Skeletal muscle tissue (tissue), 4 donors: Measurements from ENCODE around the gene ZNF583. TPM values are rescaled to one million over a fixed set of nuclear protein-coding genes. Genes with fewer than 3 reads are reported as not detected.

Experiments used
- H3K27ac ChIP-seq: one replicate; pipeline ENCODE4 v1.7.0; 2013; ENCODE audit warnings: mild to moderate bottlenecking, low read depth, low read length, inconsistent platforms
- H3K27me3 ChIP-seq, 3 donors: one replicate each; pipeline ENCODE4 v1.7.0; 2013; ENCODE audit warnings: low read length in 3 of 3; ENCODE audit not compliant: control insufficient read depth in 3 of 3, insufficient read depth in 3 of 3
- H3K36me3 ChIP-seq, 3 donors: one replicate each; pipeline ENCODE4 v1.7.0; 2013; ENCODE audit warnings: low read length in 3 of 3; ENCODE audit not compliant: control insufficient read depth in 3 of 3, insufficient read depth in 3 of 3
- H3K4me1 ChIP-seq, 3 donors: one replicate each; pipeline ENCODE4 v1.7.0; 2013; ENCODE audit warnings: low read length in 3 of 3, mild to moderate bottlenecking in 3 of 3; ENCODE audit not compliant: control insufficient read depth in 3 of 3, insufficient read depth in 3 of 3
- H3K4me3 ChIP-seq, 3 donors: one replicate each; pipeline ENCODE4 v1.7.0; 2013; ENCODE audit warnings: low read length in 3 of 3
- H3K9ac ChIP-seq, 3 donors: one replicate each; pipeline ENCODE4 v1.7.0; 2013; ENCODE audit warnings: low read length in 3 of 3, mild to moderate bottlenecking in 3 of 3, moderate library complexity in 2 of 3, low read depth in 1 of 3
- H3K9me3 ChIP-seq, 3 donors: one replicate each; pipeline ENCODE4 v1.7.0; 2013; ENCODE audit warnings: low read length in 3 of 3; ENCODE audit not compliant: control insufficient read depth in 3 of 3
- total RNA-seq: library from RNA; depleted of rRNA; stranded (reverse); fragments of >200 nt; gene quantifications from one replicate; pipeline ENCODE4 v1.2.3, GENCODE V29; 2014
- donor health status: Osteomylitis.

ZNF583 gene
- total RNA-seq, result 8.4 TPM

DNA sequence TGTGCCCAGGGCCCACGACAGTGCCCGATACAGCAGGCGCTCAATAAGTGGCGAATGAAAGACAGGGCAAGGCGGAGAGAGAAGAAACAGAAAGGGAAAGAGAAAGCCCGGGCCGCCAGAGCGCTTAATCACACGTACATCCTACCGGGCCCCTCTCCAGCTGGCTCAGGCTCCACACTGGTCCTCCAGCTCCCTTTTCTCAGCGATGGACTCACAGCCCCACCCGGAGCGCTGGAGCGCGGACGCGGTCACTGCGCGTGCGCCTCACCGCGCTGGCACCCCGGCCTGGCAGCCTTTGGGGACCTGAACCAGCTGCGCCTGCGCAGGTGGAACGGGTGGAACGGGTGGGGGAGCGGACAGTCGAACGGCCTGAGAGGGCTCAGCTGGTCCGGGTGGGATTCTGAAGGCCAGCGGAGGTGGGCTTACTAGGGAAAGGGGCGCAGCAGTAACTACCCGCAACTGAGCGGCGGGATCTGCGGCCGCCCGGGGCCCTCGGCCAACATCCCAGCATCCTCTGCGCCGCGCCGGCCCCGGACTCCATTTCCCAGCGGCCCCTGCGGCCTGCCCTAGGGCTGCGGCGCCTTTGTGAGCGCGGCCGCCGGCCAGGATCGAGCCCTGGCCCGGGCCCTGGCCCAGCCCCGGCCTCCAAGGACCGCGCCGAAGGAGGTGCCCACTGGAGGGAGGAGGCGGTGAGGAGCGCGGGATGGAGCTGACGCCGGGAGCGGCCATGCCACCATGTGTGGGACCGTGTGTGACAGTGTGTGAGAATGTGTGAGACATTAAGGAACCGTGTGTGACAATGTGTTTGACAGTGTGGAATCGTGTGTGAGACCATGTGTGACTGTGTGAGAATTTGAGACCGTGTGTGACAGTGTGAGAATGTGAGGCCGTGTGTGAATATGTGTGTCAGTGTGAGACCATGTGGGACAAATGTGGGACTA is at the start of gene ZNF583:
Gene ZNF583, plus strand, starts transcription at position 569 of the 941 bp plus-strand sequence. CDS start 2,783 bp downstream, outside the sequence.
- no peaks in the 10 kb centered on the region for H3K27me3 ChIP-seq
- peaks cover 12 to 30% (median 20%) of the 10 kb centered on the region in 3 donors for H3K9me3 ChIP-seq
- H3K9ac ChIP-seq, result peak within 1 kb of the TSS; percentile 85 to 95 (median 86)
- H3K27ac ChIP-seq, result peak within 1 kb of the TSS; percentile 93
- H3K36me3 ChIP-seq, result peaks cover 23 to 34% (median 29%) of the 10 kb centered on the region in 3 donors
- peaks cover 14 to 18% (median 17%) of the 10 kb centered on the region in 3 donors for H3K4me1 ChIP-seq
- H3K4me3 ChIP-seq, result peak within 1 kb of the TSS; percentile 94 to 100 (median 99)

DNA sequence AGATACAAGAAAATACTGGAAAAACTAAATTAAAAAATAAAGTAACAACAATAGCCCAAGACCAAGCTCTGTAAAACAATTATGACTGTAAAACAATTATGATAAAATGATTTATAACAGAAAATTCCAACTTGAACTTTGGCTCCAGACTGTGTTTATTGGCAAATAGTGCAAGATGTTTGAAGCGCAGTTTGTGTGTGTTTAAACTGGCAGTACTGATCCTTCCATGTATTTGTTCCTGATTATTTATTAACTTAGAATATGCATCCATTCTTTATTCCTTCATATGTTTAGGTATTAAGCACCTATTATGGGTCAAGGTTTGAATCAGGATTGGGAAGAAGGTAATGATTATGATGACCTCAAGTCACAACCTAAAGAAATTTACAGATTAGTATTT is 48.6 kb upstream of the ZNF583 start:
- Histone ChIP-seq H3K27ac (no peak overlapping the region), H3K4me1 (no peaks in the 10 kb centered on the region), H3K9ac (no peak overlapping the region), H3K36me3 (no peaks in the 10 kb centered on the region), H3K4me3 (no peak overlapping the region), H3K27me3 (no peaks in the 10 kb centered on the region), H3K9me3 (peaks cover 0 to 4% (median 0%) of the 10 kb centered on the region in 3 donors)

DNA sequence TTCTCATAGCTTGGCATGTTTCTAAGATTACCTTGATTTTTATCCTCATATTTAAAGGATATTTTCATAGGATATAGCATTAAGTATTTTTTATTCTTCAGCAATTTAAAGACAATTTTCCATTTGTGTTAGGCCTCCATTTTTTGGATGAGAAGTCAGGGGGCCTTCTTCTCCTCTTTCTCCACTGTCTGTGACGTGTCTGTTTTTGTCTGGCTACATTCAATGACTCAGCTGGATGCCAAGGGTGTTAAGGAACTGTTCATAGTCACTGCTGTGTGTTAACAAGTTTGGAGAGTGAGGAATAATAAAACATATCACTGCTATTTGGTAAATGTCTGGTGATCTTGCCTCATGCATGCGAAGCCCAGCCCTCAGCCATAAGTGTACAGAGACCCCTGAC is 47.2 kb upstream of the ZNF583 start:
- no peaks in the 10 kb centered on the region for H3K27me3 ChIP-seq
- H3K4me3 ChIP-seq, result no peak overlapping the region
- peaks cover 0 to 3% (median 0%) of the 10 kb centered on the region in 3 donors for H3K36me3 ChIP-seq
- H3K4me1 ChIP-seq, result no peaks in the 10 kb centered on the region
- peaks cover 0 to 4% (median 0%) of the 10 kb centered on the region in 3 donors for H3K9me3 ChIP-seq
- no peak overlapping the region for H3K27ac ChIP-seq
- no peak overlapping the region for H3K9ac ChIP-seq

DNA sequence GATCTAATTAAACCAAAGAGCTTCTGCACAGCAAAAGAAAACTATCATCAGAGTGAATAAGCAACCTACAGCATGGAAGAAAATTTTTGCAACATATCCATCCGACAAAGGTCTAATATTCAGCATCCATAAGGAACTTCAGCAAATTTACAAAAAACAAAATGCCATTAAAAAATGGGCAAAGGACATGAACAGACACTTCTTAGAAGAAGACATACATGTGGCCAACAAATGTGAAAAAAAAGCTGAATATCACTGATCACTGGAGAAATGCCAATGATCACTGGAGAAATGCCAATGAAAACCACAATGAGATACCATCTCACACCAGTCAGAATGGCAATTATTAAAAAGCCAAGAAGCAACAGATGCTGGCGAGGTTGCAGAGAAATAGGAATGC is 43.3 kb upstream of the ZNF583 start:
- Histone ChIP-seq H3K9me3 (peaks cover 0 to 8% (median 2%) of the 10 kb centered on the region in 3 donors), H3K27ac (no peak overlapping the region), H3K4me3 (no peak overlapping the region), H3K36me3 (peaks cover 0 to 5% (median 4%) of the 10 kb centered on the region in 3 donors), H3K27me3 (no peaks in the 10 kb centered on the region), H3K4me1 (no peaks in the 10 kb centered on the region), H3K9ac (no peak overlapping the region)

DNA sequence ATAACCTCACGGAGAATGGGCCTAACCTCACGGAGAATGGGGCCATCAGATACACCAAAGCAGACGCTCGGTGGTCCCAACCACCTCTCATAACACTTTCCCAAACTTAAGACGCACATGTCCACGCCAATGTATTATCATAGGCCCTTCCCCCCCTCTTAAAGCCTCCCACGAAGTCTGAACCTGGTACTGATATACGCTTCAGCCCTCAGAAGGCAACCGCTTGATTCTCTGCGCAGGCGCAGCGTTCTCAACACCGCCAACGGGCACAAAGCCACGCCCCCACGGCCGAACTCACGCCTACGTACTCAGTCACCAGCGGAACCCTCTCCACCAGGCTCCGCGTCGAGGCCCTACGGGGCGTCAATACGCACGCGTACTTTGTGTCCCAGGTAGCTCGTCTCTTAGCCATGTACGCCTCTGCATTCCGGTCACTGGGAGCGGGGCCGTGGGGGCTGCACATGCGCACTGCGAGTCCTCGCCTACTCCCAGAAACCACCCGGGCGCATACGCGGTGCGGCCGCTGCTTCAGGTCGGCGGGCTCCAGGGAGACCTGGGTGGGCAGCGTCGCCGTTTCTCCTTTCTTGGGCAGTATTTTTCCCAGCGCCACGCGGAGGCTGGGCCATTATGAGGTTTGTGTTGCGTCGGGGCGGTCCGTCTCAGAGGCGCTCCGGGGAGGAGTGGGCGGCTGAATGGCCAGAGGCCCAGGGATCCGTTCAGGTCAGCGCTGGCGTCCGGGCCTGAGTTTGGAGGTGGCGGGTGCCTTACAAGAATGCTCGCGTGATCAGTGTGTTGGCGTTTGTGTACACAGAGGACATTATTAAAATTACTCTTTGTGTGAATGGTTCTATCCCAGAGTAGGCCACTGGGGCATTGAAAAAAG is 36.1 kb upstream of the ZNF583 start:
- H3K27ac ChIP-seq, result peak overlapping the region; percentile 81
- peaks cover 6 to 11% (median 10%) of the 10 kb centered on the region in 3 donors for H3K4me1 ChIP-seq
- peaks cover 0 to 4% (median 2%) of the 10 kb centered on the region in 3 donors for H3K9me3 ChIP-seq
- peak overlapping the region; percentile 75 to 87 (median 81) for H3K4me3 ChIP-seq
- peak overlapping the region; percentile 81 to 90 (median 84) for H3K9ac ChIP-seq
- no peaks in the 10 kb centered on the region for H3K27me3 ChIP-seq
- peaks cover 15 to 25% (median 15%) of the 10 kb centered on the region in 3 donors for H3K36me3 ChIP-seq

DNA sequence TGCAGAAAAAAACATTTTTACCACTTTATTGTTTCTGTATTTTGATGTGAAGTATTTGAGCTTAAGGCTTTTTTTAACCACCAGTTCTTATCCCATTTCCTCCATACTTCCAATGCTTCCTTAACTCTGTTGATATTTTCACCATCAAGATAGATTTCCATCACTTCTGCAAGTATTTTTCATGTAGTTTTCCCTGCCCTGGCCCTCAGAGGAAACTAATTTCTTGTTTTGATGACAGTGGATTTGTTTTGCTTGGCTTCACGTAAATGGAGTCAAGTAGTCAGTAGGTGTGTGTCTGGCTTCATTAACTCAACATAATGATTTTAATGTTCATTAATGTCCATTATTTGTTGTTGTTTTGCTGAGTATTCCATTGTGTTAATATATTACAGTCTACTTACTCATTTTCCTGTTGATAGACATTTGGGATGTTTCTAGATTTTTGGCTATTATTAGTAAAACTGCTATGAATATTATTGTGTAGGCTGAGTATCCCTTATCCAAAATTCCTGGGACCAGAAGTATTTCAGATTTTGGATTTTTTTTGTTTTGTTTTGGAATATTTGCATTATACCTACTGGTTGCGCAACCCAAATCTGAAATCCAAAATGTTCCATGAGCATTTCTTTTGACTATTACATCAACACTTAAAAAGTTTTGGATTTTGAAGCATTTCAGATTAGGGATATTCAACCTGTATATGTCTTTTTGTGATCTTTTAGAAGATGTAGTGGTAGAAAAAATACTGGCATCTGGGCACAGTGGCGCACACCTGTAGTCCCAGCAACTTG is 34.1 kb upstream of the ZNF583 start:
- H3K27me3 ChIP-seq, result no peaks in the 10 kb centered on the region
- H3K27ac ChIP-seq, result no peak overlapping the region
- peaks cover 33 to 40% (median 35%) of the 10 kb centered on the region in 3 donors for H3K36me3 ChIP-seq
- H3K9me3 ChIP-seq, result peaks cover 0 to 8% (median 0%) of the 10 kb centered on the region in 3 donors
- no peak overlapping the region for H3K9ac ChIP-seq
- no peak overlapping the region for H3K4me3 ChIP-seq
- peaks cover 6 to 11% (median 10%) of the 10 kb centered on the region in 3 donors for H3K4me1 ChIP-seq

DNA sequence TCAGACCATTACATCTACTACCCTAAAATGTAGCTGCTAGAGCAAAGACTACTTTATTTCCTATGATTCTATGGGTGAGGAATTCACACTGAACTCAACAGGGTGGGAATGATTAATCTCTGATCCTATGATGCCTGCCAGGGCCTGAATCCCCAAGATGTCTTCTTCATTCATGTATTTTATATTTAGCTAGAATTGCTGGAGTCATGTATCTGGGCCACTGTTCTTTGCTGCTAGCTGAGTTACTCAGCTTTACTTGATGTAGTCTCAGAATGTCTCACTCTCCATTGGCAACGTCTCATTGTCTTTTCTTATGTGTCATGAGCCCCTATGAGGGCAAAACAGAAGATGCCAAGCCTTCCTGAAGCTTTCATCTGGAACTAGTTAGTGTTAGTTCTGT is 31.9 kb upstream of the ZNF583 start:
- Histone ChIP-seq H3K4me1 (peaks cover 6 to 11% (median 10%) of the 10 kb centered on the region in 3 donors), H3K36me3 (peaks cover 54 to 62% (median 56%) of the 10 kb centered on the region in 3 donors), H3K9ac (no peak overlapping the region), H3K27me3 (no peaks in the 10 kb centered on the region), H3K27ac (no peak overlapping the region), H3K4me3 (no peak overlapping the region), H3K9me3 (peaks cover 8 to 23% (median 12%) of the 10 kb centered on the region in 3 donors)

DNA sequence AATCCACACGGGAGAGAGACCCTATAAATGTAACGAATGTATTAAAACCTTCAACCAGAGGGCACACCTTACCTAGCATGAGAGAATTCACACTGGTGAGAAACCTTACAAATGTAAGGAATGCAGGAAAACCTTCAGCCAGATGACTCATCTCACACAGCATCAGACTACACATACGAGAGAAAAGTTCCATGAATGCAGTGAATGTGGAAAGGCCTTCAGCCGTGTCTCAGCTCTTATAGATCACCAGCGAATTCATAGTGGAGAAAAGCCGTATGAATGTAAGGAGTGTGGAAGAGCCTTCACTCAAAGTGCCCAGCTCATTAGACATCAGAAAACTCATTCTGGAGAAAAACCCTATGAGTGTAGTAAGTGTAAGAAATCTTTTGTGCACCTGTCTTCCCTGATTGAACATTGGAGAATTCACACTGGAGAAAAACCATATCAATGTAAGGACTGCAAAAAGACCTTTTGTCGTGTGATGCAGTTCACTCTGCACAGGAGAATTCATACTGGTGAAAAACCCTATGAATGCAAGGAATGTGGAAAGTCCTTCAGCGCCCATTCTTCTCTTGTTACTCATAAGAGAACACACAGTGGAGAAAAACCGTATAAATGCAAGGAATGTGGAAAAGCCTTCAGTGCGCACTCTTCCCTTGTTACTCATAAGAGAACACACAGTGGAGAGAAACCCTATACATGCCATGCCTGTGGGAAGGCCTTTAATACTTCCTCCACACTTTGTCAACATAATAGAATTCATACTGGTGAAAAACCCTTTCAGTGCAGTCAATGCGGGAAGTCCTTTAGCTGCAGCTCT is 26.8 kb upstream of the ZNF583 start:
- Histone ChIP-seq H3K4me3 (no peak overlapping the region), H3K27me3 (no peaks in the 10 kb centered on the region), H3K4me1 (no peaks in the 10 kb centered on the region), H3K9ac (no peak overlapping the region), H3K27ac (no peak overlapping the region), H3K9me3 (peaks cover 13 to 32% (median 16%) of the 10 kb centered on the region in 3 donors), H3K36me3 (peaks cover 57 to 60% (median 58%) of the 10 kb centered on the region in 3 donors)
